ENCODE data around the gene USP47. TPM values are rescaled to one million over a fixed set of nuclear protein-coding genes. Genes with fewer than 3 reads are reported as not detected.

Gene USP47
- total and polyA plus RNA-seq, 2 of the 13 experiments (the other 11 are each of a cell fraction or from before 2014, with no cell fraction given), result 12.2 to 52.7 TPM

- TF ChIP-seq ZNF207 (IDR thresholded peaks at IDR 0.05; ENCODE audit: borderline replicate concordance) (no peak), CBX1 (IDR thresholded peaks at IDR 0.05; ENCODE audit: low read depth) (no peak), MTF2 (CRISPR knock-in tag; IDR thresholded peaks at IDR 0.05; ENCODE audit: borderline replicate concordance) (0 out of 2 replicates have a peak, but pooled peaks have one; percentile 22), ZNF496 (CRISPR knock-in tag; IDR thresholded peaks at IDR 0.05; ENCODE audit: insufficient replicate concordance) (no peak), EED (CRISPR knock-in tag; IDR thresholded peaks at IDR 0.05) (no peak), ZNF30 (CRISPR knock-in tag; IDR thresholded peaks at IDR 0.05) (0 out of 2 replicates have a peak, but pooled peaks have one; percentile 84), ZNF234 (CRISPR knock-in tag; conservative IDR thresholded peaks at IDR 0.05) (peak; percentile 82; the same call in 1 of the 2 replicates), CTCF (CRISPR knock-in tag; IDR thresholded peaks at IDR 0.05) (peak; percentile 60), KDM1A (CRISPR knock-in tag; IDR thresholded peaks at IDR 0.05) (no peak), ZBTB1 (CRISPR knock-in tag; IDR thresholded peaks at IDR 0.05; ENCODE audit: borderline replicate concordance) (no peak), SP4 (CRISPR knock-in tag; IDR thresholded peaks at IDR 0.05) (peak; percentile 69), ESRRA (CRISPR knock-in tag; IDR thresholded peaks at IDR 0.05; ENCODE audit: low read depth) (peak; percentile 40; the same call in 1 of the 2 replicates), TEAD2 (CRISPR knock-in tag; IDR thresholded peaks at IDR 0.05) (no peak), CEBPB (IDR thresholded peaks at IDR 0.05; ENCODE audit: borderline replicate concordance, low read depth, low read length) (no peak), ZNF546 (CRISPR knock-in tag; conservative IDR thresholded peaks at IDR 0.05) (peak; percentile 79; the same call in 1 of the 2 replicates)
- TF ChIP-seq, protein P1, sequence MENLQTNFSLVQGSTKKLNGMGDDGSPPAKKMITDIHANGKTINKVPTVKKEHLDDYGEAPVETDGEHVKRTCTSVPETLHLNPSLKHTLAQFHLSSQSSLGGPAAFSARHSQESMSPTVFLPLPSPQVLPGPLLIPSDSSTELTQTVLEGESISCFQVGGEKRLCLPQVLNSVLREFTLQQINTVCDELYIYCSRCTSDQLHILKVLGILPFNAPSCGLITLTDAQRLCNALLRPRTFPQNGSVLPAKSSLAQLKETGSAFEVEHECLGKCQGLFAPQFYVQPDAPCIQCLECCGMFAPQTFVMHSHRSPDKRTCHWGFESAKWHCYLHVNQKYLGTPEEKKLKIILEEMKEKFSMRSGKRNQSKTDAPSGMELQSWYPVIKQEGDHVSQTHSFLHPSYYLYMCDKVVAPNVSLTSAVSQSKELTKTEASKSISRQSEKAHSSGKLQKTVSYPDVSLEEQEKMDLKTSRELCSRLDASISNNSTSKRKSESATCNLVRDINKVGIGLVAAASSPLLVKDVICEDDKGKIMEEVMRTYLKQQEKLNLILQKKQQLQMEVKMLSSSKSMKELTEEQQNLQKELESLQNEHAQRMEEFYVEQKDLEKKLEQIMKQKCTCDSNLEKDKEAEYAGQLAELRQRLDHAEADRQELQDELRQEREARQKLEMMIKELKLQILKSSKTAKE (CRISPR knock-in tag; IDR thresholded peaks at IDR 0.05; ENCODE audit: borderline replicate concordance), result no peak; the same call in 1 of the 2 replicates
- TF ChIP-seq, protein P2, sequence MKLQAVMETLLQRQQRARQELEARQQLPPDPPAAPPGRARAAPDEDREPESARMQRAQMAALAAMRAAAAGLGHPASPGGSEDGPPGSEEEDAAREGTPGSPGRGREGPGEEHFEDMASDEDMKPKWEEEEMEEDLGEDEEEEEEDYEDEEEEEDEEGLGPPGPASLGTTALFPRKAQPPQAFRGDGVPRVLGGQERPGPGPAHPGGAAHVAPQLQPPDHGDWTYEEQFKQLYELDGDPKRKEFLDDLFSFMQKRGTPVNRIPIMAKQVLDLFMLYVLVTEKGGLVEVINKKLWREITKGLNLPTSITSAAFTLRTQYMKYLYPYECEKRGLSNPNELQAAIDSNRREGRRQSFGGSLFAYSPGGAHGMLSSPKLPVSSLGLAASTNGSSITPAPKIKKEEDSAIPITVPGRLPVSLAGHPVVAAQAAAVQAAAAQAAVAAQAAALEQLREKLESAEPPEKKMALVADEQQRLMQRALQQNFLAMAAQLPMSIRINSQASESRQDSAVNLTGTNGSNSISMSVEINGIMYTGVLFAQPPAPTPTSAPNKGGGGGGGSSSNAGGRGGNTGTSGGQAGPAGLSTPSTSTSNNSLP (IDR thresholded peaks at IDR 0.05; ENCODE audit: low read depth, low read length), result no peak
- TF ChIP-seq, protein P3, sequence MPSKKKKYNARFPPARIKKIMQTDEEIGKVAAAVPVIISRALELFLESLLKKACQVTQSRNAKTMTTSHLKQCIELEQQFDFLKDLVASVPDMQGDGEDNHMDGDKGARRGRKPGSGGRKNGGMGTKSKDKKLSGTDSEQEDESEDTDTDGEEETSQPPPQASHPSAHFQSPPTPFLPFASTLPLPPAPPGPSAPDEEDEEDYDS (CRISPR knock-in tag; IDR thresholded peaks at IDR 0.05), result peak; percentile 74
- TF ChIP-seq, protein P4, sequence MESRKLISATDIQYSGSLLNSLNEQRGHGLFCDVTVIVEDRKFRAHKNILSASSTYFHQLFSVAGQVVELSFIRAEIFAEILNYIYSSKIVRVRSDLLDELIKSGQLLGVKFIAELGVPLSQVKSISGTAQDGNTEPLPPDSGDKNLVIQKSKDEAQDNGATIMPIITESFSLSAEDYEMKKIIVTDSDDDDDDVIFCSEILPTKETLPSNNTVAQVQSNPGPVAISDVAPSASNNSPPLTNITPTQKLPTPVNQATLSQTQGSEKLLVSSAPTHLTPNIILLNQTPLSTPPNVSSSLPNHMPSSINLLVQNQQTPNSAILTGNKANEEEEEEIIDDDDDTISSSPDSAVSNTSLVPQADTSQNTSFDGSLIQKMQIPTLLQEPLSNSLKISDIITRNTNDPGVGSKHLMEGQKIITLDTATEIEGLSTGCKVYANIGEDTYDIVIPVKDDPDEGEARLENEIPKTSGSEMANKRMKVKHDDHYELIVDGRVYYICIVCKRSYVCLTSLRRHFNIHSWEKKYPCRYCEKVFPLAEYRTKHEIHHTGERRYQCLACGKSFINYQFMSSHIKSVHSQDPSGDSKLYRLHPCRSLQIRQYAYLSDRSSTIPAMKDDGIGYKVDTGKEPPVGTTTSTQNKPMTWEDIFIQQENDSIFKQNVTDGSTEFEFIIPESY (CRISPR knock-in tag; IDR thresholded peaks at IDR 0.05), result peak; percentile 19; the same call in 1 of the 2 replicates
Observed at GRCh38 chr11:11841723-11842420, at the start of gene USP47 (continued).
